ENCODE results near the gene WTAP. TPM values are rescaled to one million over a fixed set of nuclear protein-coding genes. Genes with fewer than 3 reads are reported as not detected.

Gene WTAP
- total RNA-seq (2021; fragmentation: NEBNext Ultra II Directional; extraction: Animal tissue kit (Norgen Biotek cat#: 25700)) (112 and 120 TPM in 2 replicates), polyA plus RNA-seq (2011; rRNA removed) (18.0 and 32.6 TPM in 2 replicates), polyA minus RNA-seq (2011; rRNA and poly(A)+ RNA removed) (45.6 and 49.7 TPM in 2 replicates)
- polyA plus RNA-seq (2011; cell fraction: cytosol; rRNA removed): 29.4 TPM
- 14.5 TPM for polyA plus RNA-seq (2011; cell fraction: nucleus; rRNA removed)
- polyA plus RNA-seq (2012, experiment 1 of 2): 68.6 to 94.3 TPM (median 72.3 TPM) in 4 replicates
- polyA plus RNA-seq (2012, experiment 2 of 2): 11.3 TPM
- 85.1 TPM for polyA plus RNA-seq (2013, experiment 1 of 2)
- 86.1 TPM for polyA plus RNA-seq (2013, experiment 2 of 2)
- 32.6 TPM for polyA minus RNA-seq (2011; cell fraction: cytosol; rRNA and poly(A)+ RNA removed)
- 52.7 TPM for polyA minus RNA-seq (2011; cell fraction: nucleus; rRNA and poly(A)+ RNA removed)
- long read RNA-seq, experiment 1, transcript WTAP-201 (6 exons, 1,622 nt): major isoform, 16 of 67 reads
- long read RNA-seq, experiment 1, partial matches to known transcripts: 30 of 67 reads
- long read RNA-seq, experiment 1, other reads (novel, unspliced or antisense): 13 of 67 reads
- long read RNA-seq, experiment 2, partial matches to known transcripts: 25 of 40 reads
- long read RNA-seq, experiment 2, other reads (novel, unspliced or antisense): 7 of 40 reads

DNA sequence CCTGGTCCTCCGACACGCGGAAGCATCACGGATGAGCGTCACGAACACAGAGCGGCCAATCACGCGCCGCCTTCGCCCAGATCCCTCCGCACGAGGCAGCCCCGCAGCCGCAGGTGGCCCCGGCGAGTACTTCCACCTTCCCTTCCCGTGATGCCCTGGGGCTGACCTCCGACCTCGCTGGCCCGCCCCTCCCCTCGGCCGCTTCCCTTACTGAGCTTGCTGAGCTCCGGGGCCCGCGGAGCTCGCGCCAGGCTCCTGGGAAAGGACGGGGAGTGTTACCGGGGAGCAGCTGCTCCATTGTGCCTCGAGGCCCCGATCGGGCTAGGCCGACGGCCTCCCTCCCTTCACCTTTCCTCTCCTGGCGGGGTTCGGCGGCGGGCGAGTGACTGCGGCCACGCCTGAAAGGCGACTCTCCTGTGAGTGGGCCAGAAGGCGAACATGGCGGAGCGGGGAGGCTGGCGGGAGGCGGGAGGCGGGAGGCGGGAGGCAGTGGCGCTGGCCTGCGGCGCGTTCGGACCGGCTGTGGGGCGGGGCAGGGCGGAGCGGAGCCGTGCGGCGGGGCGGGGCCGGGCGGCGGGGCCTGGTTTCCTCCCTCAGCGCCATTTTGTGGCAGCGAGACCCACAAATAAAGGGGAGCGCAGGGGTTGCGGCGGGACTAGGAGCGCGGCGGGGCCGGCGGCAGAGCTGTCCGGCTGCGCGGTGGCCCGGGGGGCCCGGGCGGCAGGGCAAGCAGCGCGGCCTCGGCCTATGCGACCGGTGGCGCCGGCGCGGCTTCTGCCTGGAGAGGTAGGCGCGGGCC is at the start of gene WTAP:
TSS of gene WTAP (plus strand) at position 589 of the 799 bp plus-strand sequence. CDS start 8,760 bp downstream, outside the sequence.
- H3K9me3 ChIP-seq (ENCODE audit: insufficient read depth in 2 of 2, low read depth in 1 of 2, low read length in 1 of 2): no peaks in the 10 kb centered on the region
- peak within 1 kb of the TSS; percentile 99 for H3K56ac ChIP-seq (replicated peaks; ENCODE audit: insufficient read length, low read depth, low read length)
- H3K4ac ChIP-seq (replicated peaks; ENCODE audit: insufficient read length, low read depth, low read length): peak within 1 kb of the TSS; percentile 99
- CTCF ChIA-PET (ENCODE audit: partially characterized antibody): interaction anchor here (1.4 kb wide), 1 partner anchor 35 kb away, joined by 3 read pairs; the partner anchor contains the start of gene ACAT2
- H2BK5ac ChIP-seq (ENCODE audit: low read depth, low read length): peak within 1 kb of the TSS; percentile 99
- POLR2A ChIA-PET (ENCODE audit: partially characterized antibody): interaction anchor here (0.6 to 6.7 kb wide), 28 partner anchors 9 to 667 kb away, joined by 3 to 86 read pairs (median 4); partner anchors contain the start of genes ACAT2, MRPL18, SOD2 and TCP1
- peaks cover 0 to 5% (median 2%) of the 10 kb centered on the region in 4 experiments; a peak in 3 of 7 replicates for H3K4me1 ChIP-seq (replicated peaks in 1 of 4; ENCODE audit: control insufficient read depth in 3 of 4, insufficient read depth in 4 of 4, low read length in 3 of 4)
- peak within 1 kb of the TSS; percentile 99 for H4K91ac ChIP-seq (replicated peaks; ENCODE audit: insufficient read length, low read length)
- H4K5ac ChIP-seq (ENCODE audit: insufficient read length, low read depth, low read length): peak within 1 kb of the TSS; percentile 96
- H2BK120ac ChIP-seq (replicated peaks; ENCODE audit: low read depth, low read length): peak within 1 kb of the TSS; percentile 91
- no peaks in the 10 kb centered on the region for H3K27me3 ChIP-seq (replicated peaks in 1 of 4; ENCODE audit: control insufficient read depth in 3 of 4, extremely low read depth in 1 of 4, insufficient read depth in 3 of 4, low read length in 3 of 4)
- H2BK12ac ChIP-seq (ENCODE audit: low read depth, low read length): no peak within 1 kb of the TSS
- H4K8ac ChIP-seq (ENCODE audit: extremely low read depth, insufficient read depth, low read length): peak within 1 kb of the TSS; percentile 100
- no peak for FAIRE-seq
- H3K4me3 ChIP-seq (ENCODE audit: extremely low read depth in 1 of 4, insufficient read depth in 2 of 4, low read depth in 3 of 4, low read length in 4 of 4): peak within 1 kb of the TSS; percentile 82 to 99 (median 96)
- H3K27ac ChIP-seq (ENCODE audit: low read depth, low read length): peak within 1 kb of the TSS; percentile 100
- peaks cover 39 to 90% of the 10 kb centered on the region in 2 experiments for H3K79me2 ChIP-seq (ENCODE audit: control insufficient read depth in 1 of 2, insufficient read depth in 2 of 2, low read length in 2 of 2)
- H3K4me2 ChIP-seq (ENCODE audit: insufficient read depth in 1 of 2, low read depth in 2 of 2, low read length in 2 of 2): peak within 1 kb of the TSS; percentile 67 to 77
- H3K14ac ChIP-seq (ENCODE audit: insufficient read length): peak within 1 kb of the TSS; percentile 50
- H3K23ac ChIP-seq (ENCODE audit: insufficient read length): no peak within 1 kb of the TSS
- peaks cover 12 to 21% of the 10 kb centered on the region in 2 experiments for H4K20me1 ChIP-seq (replicated peaks in 1 of 2; ENCODE audit: control insufficient read depth in 1 of 2, insufficient read depth in 2 of 2, low read length in 2 of 2)
- 3% methylated on average over 29 of the region's 93 CpGs; no CpG with 5 or more reads in 1 of the 2 experiments for WGBS, 2 experiments (ENCODE audit: extremely low coverage in 1 of 2, insufficient coverage in 1 of 2, insufficient read length in 1 of 2, insufficient replicate concordance in 2 of 2, low coverage in 1 of 2, low lambda C conversion rate in 2 of 2, missing lambda C conversion rate in 1 of 2)
- no peak within 1 kb of the TSS for H2BK20ac ChIP-seq (ENCODE audit: low read length)
- H2BK15ac ChIP-seq (ENCODE audit: low read length): peak within 1 kb of the TSS; percentile 83; the same call in 1 of the 2 replicates
- peak within 1 kb of the TSS; percentile 49; the same call in 1 of the 2 replicates for H2AK5ac ChIP-seq (ENCODE audit: low read depth, low read length)
- no peaks in the 10 kb centered on the region for H3K23me2 ChIP-seq (ENCODE audit: low read depth, low read length)
- DNase-seq (ENCODE audit: low read depth in 1 of 2, low spot score in 2 of 2): peak; percentile 82 to 96
- H2AFZ ChIP-seq (ENCODE audit: low read length): no peak within 1 kb of the TSS; the same call in 1 of the 2 replicates
- peaks cover 0 to 18% (median 0%) of the 10 kb centered on the region in 4 experiments; a peak in 2 of 8 replicates for H3K36me3 ChIP-seq (ENCODE audit: control insufficient read depth in 2 of 4, insufficient read depth in 4 of 4, low read length in 3 of 4)
- peak within 1 kb of the TSS; percentile 97 to 99 (median 99) for H3K9ac ChIP-seq (replicated peaks in 1 of 4; ENCODE audit: extremely low read depth in 1 of 4, low read depth in 3 of 4, low read length in 3 of 4)
- peak within 1 kb of the TSS; percentile 98 for H3K18ac ChIP-seq (ENCODE audit: extremely low read depth, low read length)
- H3K79me1 ChIP-seq (ENCODE audit: low read depth, low read length): no peaks in the 10 kb centered on the region; the same call in 1 of the 2 replicates
- TF ChIP-seq RAD21 (IDR thresholded peaks at IDR 0.05 in 1 of 2, conservative IDR thresholded peaks at IDR 0.05 in 1 of 2; ENCODE audit: low read depth in 2 of 2, low read length in 2 of 2) (no peak), RBBP5 (IDR thresholded peaks at IDR 0.05; ENCODE audit: borderline replicate concordance, low read depth, low read length) (peak; percentile 20; the same call in 1 of the 2 replicates), GTF2F1 (IDR thresholded peaks at IDR 0.05; ENCODE audit: borderline replicate concordance, low read depth, low read length) (peak; percentile 63; the same call in 1 of the 2 replicates), JUND (IDR thresholded peaks at IDR 0.05; ENCODE audit: low read length) (no peak), TBP (IDR thresholded peaks at IDR 0.05; ENCODE audit: low read depth, low read length) (peak; percentile 86), CHD1 (IDR thresholded peaks at IDR 0.05; ENCODE audit: low read depth, low read length) (no peak), KDM5A (IDR thresholded peaks at IDR 0.05; ENCODE audit: low read length) (no peak), PHF8 (conservative IDR thresholded peaks at IDR 0.05; ENCODE audit: low read depth, low read length) (peak; percentile 98)
